ENCODE measurements around the gene SORD.
A peak's percentile ranks its signal among the peaks of the same experiment; 100 is the strongest.
"Not testable (repeated sequence)": the region's sequence is repeated elsewhere in the genome, so short reads cannot be mapped to it uniquely, and the experiment has no call there.

Gene SORD

GRCh38 chr15:45022871-45023658 is at the start of gene SORD:
Gene SORD (plus strand): TSS chr15:45023195. CDS start chr15:45023284, 89 bp downstream.
- DNase-seq (ENCODE audit: low spot score): peak; percentile 90

GRCh38 chr15:44976183-44976582 is 46.8 kb upstream of the SORD start:
- not testable (repeated sequence) for DNase-seq (ENCODE audit: low spot score)

- not testable (repeated sequence) for DNase-seq (ENCODE audit: low spot score)
Observed at GRCh38 chr15:44977781-44978180, 45.2 kb upstream of the SORD start.

GRCh38 chr15:44979617-44980339 is 43.2 kb upstream of the SORD start:
- peak; percentile 28 for DNase-seq (ENCODE audit: low spot score)

GRCh38 chr15:44984144-44984543 is 38.9 kb upstream of the SORD start:
- DNase-seq (ENCODE audit: low spot score): not testable (repeated sequence)

GRCh38 chr15:44986346-44987055 is 36.5 kb upstream of the SORD start:
- DNase-seq (ENCODE audit: low spot score): not testable (repeated sequence)

GRCh38 chr15:44987711-44988110 is 35.3 kb upstream of the SORD start:
- not testable (repeated sequence) for DNase-seq (ENCODE audit: low spot score)

GRCh38 chr15:44988184-44988869 is 34.7 kb upstream of the SORD start:
- DNase-seq (ENCODE audit: low spot score): not testable (repeated sequence)

- not testable (repeated sequence) for DNase-seq (ENCODE audit: low spot score)
Observed at GRCh38 chr15:44988870-44989219, 34.1 kb upstream of the SORD start.

- DNase-seq (ENCODE audit: low spot score): not testable (repeated sequence)
Observed at GRCh38 chr15:44997632-44998031, 25.4 kb upstream of the SORD start.

- DNase-seq (ENCODE audit: low spot score): no peak
Observed at GRCh38 chr15:44999105-44999504, 23.9 kb upstream of the SORD start.

- not testable (repeated sequence) for DNase-seq (ENCODE audit: low spot score)
Observed at GRCh38 chr15:45001180-45001579, 21.8 kb upstream of the SORD start.

GRCh38 chr15:45003731-45004410 is 19.1 kb upstream of the SORD start:
- not testable (repeated sequence) for DNase-seq (ENCODE audit: low spot score)

- not testable (repeated sequence) for DNase-seq (ENCODE audit: low spot score)
Observed at GRCh38 chr15:45004590-45005175, 18.3 kb upstream of the SORD start.

GRCh38 chr15:45009046-45009445 is 13.9 kb upstream of the SORD start:
- no peak for DNase-seq (ENCODE audit: low spot score)

- not testable (repeated sequence) for DNase-seq (ENCODE audit: low spot score)
Observed at GRCh38 chr15:45015114-45015513, 7.9 kb upstream of the SORD start.

GRCh38 chr15:45020222-45020900 is 2.6 kb upstream of the SORD start:
- DNase-seq (ENCODE audit: low spot score): not testable (repeated sequence)

GRCh38 chr15:45020901-45021259 is 2.1 kb upstream of the SORD start:
- DNase-seq (ENCODE audit: low spot score): not testable (repeated sequence)

- DNase-seq (ENCODE audit: low spot score): no peak
Observed at GRCh38 chr15:45021348-45021747, 1.6 kb upstream of the SORD start.

- no peak for DNase-seq (ENCODE audit: low spot score)
Observed at GRCh38 chr15:45023659-45024225, 747 bp downstream of the SORD start.

All from HuH-7.5 (cell line).